HG02981 (cell line): Measurements from ENCODE around the gene TNP1.

ENCODE experiments used
- ATAC-seq: cut with Tn5 transposase; IDR thresholded peaks from one replicate; pipeline ENCODE4 v1.9.1; 2021; ENCODE audit warnings: mild to moderate bottlenecking, moderate library complexity; ENCODE audit not compliant: unreplicated experiment

TNP1 gene

DNA sequence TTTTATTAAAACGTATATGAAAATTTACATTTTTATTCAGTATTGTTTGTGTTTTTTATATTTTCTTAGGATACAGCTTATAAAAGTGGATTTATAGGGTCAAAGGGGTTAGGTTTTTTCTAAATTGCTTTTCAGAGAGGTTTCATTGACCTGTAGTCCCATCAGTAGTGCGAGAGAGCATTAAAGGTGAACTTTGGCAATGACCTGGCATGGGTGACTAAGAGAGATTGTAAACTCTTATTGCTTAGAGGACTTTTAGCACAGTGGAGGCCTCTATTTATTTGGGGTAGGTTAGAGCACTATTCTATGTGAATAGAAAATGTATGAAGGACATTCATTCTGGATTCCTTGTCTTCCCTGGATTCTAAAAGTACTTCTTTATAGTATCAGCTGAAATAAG lies 16.0 kb upstream of the TNP1 start:
- ATAC-seq = no peak

DNA sequence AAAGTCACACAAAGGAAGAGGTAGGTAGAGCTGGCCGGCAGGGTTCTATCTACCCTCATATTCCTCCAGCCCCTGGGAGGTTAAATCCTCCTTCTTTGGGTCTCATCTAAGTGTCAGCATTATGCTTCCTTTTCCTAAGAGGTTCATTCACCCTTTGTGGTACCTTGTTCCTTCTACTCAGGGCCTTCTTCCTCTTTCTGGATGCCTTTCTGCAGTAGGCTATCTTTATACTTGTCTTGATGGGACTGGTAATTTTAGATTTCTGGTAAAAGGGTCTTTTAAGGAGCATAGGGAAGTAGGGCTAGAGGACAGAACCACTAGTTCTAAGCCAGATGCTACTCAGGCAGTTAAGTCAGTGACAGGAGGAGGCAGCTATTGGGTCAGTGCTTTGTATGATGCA lies 13.7 kb upstream of the TNP1 start:
- ATAC-seq = no peak

DNA sequence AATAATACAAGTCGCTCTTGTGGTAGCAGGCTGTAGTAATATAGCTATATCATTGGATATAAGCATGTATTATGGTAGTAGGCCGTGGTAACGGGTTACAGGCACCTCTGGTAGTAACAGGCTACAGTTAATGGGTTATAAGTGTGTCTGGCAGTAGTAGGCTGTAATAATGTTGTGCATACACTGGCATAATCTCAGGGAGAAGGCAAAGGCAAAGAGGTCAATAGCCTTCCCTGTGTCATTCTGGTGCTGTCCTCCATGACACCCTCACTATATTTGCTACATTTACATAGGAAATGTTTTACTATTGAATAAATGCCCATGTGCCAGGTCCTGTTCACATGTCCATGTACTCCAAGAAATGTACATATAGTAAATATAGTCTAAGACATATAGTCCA lies 12.8 kb upstream of the TNP1 start:
- no peak for ATAC-seq

DNA sequence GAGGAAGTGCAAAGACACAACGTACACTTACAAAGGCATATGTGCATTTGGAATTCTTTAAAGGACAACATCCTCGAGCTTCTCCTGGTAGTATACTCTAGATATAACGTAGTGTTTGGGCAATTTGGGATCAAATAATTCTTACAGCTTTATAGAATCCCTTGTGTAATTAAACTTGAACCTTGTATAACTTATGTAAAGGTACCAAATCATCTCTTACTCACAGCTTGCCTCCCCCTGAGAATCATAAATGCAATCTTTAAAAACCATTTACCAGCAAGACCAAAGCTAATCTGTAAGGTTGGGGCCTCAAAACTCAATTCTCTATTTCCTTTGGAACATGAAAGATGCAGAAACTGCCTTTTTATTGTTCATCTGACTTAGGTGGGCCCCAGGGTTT lies 12.2 kb upstream of the TNP1 start:
- no peak for ATAC-seq

DNA sequence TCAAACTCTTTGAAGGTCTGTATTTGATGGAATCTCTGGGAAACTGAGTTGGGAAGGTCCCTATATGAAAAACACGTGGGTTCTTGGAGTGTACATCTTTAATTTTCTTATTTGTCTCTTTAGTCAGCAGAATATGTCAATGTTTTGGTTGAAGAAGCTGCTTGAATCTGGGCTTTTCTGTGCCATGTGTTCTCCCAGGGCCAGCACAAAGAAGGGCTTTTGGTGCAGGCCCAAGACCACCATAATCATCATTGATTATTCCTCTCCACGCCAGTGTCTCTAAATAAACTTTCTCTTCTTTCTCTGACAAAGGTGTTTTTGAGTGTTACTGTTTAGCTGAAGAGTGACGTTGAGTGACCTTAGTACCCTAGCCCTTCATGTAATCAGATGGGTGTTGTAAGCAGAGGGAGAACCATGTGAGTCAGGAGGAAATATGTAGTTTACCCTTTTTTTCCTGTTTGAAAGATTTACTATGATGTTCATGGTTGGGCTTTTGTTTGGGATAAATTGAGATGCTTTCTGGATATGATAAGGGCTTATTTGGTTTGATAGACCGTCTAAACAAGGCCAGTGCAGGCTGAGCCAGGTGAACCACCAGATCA lies 11.6 kb upstream of the TNP1 start:
- no peak for ATAC-seq

DNA sequence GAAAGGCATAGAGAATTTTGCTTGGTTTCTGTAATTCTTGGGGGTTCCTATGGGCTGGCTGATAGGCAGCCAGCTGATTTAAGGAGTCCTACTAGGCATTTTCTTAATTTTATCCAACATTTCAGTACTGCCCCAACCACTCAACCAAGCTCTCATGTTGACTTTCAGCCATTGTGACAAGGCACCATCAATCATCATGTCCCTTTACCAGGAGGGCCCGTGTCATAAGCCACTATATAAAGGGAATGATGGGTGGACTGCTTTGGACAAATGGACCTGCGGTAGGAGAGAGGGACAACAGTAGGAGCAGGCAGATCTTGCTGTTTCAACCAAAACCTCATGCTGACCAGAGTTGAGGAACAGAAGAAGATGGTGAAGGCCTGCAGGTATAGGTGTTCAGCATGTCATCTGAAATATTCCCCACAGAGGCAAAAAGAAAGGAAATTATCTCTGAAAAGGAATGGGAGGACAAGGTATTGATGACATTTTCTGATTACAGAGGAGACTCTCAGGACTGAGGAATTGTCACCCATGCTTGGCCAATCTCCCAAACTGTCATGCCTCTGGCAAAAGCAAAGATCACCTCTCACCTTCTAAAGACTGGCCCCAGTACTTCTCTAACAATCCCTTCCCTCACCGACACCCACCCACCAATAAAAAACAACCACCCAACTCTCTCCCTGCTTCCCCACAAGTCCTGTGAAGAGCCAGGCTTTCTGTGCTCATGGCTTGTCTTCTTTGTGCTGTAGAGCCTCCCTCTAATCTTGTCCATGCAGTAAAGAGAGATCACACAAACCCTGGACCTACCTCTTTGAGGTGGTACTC lies 10.9 kb upstream of the TNP1 start:
- no peak for ATAC-seq

DNA sequence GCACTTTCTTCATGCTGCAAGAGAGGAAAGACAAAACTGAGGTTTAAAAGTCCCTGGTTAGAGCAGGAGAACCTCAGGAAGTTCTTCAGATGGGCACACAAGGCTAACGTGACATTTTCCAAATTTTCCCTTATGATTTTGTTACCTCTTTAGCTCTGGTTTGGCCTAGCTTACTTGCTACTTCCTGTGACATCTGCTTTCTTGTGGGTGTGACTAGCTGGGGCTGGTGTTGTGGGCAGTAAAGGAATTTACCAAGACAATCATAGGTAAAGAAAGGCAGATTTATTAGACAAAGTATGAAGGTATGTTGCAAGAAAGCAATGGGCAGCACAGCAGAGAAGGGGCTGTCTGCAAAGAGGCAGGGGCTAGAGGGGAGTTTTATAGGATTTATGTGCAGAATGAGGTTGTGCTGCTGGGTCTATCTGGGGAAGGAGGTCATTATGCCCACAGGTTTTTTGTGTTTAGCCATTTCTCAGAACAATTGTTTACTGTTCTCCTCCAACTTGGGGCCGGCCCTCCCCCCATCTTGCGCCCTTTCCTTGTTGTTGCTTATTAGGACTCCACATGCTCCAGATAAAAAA lies 6.7 kb upstream of the TNP1 start:
- no peak for ATAC-seq

DNA sequence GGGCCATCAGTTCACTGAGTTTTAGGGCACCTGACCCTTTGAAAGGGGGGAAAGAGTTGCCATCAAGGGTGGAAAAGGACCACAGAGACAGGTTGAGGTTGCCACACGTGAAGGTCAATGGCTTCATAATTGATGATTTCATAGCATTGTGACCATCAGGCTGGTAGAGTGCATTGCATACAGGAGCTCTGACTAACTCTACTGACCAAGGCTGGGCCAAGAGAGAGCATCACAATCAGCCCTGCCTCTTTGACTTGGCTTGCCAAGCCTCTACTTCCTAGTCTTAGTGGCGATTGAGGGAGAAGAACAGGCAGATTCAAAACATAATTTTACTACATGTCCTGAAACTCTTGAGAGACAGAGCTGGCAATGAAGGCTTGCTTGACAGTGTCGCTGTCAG lies 5.8 kb upstream of the TNP1 start:
- ATAC-seq = no peak

DNA sequence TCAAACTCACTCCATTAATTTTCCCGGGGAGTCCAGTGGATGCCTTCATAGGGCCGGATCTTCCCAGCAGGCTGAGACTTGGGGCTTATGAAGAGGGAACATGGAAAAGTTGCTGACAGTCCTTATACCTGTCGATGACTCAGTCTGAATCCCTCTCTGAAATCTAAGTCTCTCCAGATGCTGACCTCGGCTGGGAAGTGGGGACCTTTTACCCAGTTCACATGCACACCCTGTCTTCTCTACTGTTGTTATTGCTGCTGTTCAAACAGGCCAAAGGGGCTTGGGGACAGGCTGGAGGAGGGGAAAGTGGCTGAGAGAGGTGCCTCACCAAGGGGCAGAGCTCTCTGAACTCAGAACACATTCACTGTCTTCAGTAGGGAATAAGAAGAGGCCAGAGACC lies 4.1 kb upstream of the TNP1 start:
- no peak for ATAC-seq

DNA sequence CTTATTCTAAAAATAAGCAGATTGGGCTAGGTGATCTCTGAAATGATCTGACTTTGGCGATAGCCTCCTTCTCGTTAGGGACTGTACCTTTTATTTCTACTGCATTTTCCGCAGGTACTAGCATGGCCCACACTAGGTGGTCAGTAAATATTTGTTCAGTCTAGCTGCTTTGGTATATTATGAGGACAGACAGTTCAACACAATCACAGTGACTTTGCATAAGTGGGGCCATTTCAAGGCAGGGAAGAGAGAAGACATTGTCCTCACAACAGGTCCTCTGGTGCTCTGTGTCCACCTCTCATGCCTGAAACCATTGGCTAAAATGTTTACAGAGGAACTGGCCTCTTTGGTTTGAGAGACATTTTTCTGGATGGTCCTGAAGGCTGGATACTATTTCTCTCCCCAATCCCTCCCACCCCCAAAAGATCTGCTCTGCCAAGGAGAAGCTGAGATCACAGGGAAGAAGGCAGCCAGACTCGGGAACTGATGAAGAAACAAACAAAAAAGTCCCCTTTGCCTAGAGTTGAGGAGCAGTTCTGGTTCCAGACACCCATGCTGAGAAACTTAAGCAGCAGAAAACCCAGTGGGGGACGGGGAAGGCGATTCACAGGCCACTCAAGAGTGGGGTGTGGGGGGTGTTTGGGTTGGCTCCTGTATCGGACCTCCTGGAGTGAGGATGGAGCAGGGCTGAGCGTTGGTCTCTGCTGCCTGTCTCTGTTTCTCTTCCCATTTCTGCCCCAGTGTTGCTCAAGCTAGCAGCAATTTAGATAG lies 2.9 kb upstream of the TNP1 start:
- ATAC-seq = no peak

DNA sequence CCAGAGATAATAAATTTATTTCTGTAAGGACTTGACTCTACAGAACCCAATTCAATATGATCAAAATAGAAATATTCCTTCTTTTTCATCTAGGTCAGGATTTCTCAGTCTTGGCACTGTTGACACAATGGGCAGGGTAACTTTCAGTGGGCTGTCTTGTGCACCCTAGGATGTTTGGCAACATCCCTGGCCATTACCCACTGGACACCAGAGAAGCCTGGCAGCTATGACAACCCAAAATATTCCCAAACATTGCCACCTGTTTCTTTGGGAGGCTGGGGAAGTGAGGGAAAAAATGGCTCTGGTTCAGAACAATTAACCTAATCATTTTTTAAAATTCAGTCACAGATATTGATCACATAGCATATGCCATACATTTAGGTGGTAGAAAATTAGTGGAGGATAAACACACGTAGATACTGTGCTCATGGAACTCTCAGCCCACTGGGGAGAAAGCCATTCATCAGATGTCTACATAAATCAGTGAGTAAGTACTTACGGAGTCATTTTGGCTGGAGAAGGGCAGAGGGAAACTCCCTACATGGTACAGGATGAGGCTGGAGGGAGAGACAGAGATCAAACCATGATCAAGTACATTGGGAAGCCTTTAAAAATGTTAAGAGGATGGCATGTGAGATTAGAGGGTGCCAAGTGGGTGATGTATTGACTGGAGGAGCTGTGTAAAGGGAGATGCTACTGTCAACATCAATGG lies 718 bp upstream of the TNP1 start:
- no peak for ATAC-seq

DNA sequence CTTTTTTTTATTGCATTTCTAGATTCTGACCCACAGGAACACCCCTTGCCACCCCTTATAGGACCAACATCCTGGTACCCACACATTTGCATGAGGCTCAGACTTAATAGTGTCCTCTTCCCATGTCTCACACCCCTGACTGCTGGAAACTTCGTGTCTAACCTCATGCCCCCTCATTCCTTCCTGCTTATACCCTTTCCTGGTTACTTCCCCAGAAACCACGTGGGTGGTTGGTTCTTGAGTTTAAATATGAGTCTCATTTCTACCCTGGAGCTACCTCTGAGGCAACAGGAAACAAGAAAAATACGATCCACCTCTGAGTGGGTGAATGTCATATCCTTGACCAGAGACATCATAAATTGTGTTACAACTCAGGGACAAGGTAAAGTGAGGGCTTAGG lies 1.6 kb downstream of the TNP1 start:
- ATAC-seq = no peak

DNA sequence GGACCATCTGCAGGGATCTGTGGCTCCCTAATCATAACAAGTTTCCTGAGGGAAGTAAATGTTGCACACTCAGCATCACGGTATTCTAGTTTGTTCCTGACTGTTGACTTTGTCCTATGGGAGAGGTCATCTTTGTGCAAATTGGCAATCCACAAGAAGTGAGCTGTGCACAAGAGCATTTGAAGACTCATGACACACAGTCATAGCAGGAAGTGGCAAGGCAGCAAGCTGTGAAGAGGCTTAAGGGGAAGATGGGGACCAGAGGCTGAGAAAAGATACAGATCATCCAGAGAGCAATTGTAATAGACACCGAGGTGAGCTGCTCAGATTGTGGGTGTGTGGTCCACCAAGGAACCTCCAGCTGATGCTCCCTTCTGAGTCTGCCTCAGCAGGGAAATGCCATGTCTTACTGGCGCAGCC lies 2.7 kb downstream of the TNP1 start:
- ATAC-seq = no peak

DNA sequence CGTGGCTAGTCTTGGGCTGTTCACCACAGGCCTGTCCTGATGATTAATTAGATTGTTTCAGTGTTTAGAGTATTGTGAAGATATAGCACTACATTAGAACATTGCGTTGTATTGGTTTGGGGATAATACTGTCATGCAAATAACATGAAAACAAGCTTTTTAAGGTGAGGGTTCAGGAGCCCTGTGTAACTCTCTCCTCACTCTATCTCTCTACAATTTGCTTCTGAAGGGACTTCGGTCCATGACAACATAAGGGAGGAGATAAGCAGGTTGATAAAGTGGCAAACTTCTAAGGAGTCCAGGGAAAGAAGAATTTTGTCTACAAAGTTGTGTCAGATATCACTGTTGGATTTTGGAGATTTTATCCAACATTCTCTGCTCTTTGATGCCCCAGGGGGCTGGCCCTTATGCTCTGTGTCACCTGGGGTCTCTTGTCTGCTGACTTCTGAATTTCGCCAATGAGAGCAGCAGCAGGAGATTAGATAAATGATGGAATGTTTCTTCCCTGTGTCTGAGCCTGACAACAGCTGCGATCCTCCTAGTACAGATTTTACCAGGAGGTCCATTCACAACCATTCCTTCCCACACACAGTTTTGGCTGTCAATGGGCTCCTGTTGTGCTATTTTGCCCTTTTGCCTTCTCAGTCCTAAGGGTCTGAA lies 3.3 kb downstream of the TNP1 start:
- ATAC-seq = no peak

DNA sequence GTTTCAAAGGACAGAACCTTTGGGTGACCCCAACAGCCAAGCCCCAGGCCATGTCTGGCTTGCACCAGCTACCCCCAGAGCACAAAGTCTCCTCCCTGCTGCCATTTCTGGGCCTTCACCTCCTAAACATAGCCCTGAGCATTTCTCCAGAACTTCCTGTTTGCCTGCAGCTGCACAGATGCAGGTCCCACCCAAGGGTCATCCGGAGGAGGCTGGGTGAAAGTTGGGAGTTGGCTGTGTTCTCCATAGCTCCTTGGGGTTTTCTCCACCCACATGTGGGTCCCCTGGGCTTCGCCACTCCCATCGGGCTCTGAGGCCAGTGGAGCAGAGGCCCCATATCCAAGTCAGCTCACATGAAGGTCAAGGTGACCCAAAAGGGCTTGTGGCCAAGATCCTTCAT lies 4.3 kb downstream of the TNP1 start:
- no peak for ATAC-seq

DNA sequence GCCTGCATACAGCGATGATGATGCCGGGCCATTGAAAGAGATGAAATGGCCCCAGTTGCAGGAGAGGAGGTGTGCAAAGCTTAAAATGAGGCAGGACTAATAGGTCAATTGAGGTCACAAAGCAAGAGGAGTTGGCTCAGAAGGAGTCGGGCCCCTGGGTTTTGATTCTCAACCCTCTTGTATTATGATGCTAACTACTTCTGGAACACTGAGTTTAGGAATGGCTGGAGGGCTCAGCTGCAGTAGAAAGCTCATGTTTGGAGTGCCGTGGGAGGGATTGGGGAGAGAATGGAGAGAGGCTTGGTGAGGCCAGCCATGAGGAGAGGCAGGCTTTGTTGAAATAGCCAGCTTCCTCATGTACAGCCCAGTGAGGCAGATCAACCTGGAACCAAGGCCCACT lies 4.8 kb downstream of the TNP1 start:
- ATAC-seq = no peak

DNA sequence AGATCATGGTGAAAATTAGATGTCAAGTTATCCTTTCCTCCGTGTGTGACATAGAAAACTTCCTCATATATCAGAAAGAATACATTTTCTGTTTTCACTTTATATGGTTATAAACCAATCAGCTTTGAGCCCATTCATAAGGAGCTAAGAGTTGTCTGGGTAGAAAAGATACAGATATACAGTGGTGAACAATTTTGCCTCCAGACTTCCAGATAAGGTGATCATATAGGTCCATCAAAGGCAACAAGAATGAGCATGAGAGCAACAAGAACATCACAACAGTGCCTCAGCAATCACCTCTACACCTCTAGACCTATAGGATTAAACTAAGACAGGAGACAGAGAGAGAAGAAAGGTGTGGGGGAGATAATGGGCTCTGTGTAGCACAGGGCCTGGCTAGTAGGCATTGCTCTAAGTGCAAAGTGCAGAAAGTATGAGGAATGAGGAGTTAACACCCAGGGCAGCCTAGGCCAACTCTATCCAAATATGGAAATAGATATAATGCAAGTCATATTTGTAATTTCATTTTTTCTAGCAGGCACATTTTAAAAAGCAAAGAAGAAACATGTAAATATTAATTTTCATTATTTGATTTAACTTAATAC lies 8.3 kb downstream of the TNP1 start:
- no peak for ATAC-seq

DNA sequence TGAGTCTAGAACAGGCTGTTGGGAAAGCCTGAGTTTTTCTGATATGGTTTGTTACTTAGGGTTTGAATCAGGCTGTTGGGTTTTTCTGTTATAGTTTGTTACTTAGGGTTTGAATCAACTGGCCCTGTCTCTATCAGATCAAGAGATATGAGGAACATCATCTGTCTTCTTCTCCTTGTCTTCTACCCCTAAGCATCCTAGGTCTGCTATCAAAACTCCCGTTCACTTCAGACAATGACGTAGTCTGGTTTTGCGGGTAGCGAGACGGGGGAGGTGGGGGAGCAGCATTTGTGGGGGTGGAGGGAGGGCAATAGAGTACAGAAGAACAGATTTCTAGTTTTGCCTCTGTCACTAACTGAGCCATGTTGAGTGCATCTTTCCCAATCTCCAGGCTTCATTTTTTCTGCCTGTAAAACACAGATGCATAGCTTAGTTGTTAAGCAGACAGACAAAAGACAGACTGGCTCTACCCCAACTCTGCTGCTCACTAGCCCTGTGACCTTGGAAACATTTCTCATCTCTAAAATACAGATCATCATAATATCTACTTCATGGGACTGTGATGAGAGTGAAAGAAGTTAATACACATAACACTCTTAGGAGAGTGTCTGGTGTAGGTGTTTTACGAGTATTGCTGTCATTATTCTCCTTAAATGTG lies 9.1 kb downstream of the TNP1 start:
- no peak for ATAC-seq

DNA sequence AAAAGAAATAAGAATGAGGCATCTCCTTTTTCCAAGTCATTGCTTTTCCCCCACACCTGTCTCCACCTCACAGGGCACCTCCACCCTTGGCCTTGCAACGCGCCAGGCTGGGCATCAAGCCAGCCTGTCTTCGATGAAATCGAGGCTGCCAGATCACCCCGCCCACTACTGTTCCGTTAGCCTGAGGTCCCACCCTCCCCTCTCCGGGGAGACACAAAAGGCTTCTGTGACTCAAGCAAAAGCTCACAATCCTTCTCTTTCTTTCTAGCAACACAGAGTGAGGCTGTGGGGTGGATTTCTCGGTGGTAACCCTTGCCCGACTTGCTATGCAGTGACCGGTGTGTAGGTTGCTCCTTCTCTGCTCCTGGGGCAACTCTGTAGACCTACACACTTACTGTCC lies 9.9 kb downstream of the TNP1 start:
- ATAC-seq = no peak

DNA sequence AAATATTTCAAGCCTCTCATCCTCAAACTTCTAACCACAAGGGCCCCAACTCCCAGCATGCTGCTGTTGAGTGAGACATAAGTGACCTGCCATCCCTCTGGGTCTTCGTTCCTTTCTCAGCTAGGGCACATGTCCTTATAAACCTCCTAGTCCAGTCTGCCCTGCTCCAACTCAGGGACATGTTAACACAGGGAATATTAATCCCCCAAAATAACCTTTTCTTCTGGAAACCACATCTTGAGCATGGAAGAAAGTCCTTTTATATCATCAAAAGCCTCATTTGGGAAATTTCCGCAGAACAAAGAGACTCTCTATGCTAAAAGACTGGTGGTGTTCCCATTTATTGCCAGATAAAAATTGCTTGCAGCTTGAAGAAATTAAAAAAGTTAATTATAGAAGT lies 14.4 kb downstream of the TNP1 start:
- no peak for ATAC-seq
